Naive thymus-derived CD4-positive, alpha-beta T cell (primary cell): ENCODE data around the gene CCBE1. TPM values are rescaled to one million over a fixed set of nuclear protein-coding genes. Genes with fewer than 3 reads are reported as not detected.

ENCODE experiments used
- ATAC-seq: fragments of 150-1000 bp; cut with Tn5 transposase; 2 replicates; pipeline ENCODE4 v1.10.0; 2021; ENCODE audit warnings: mild to moderate bottlenecking, moderate library complexity
- CTCF ChIA-PET: fragments of 350-600 bp; sonication (Branson Sonifier 250); formaldehyde crosslinking; loops from one replicate; lab custom pipeline; 2021; ENCODE audit warnings: antibody characterized with exemption; lab: Charles Lee
- POLR2A ChIA-PET: fragments of 350-600 bp; sonication (Branson Sonifier 250); formaldehyde crosslinking; loops from one replicate; lab custom pipeline; 2021; ENCODE audit warnings: antibody characterized with exemption, inconsistent platforms; lab: Charles Lee
- DNase-seq, 9 donors: peaks; one replicate each; pipeline versions ENCODE4 v3.0.0 to v3.0.0-alpha.2; 2020 to 2022; ENCODE audit warnings: mixed read lengths in 1 of 9
- H3K27ac ChIP-seq: one replicate; pipeline ENCODE4 v1.7.0; 2013; ENCODE audit warnings: mild to moderate bottlenecking, low read depth, low read length, moderate library complexity
- H3K27me3 ChIP-seq, 2 donors: one replicate each; pipeline ENCODE4 v1.7.0; 2013; ENCODE audit warnings: low read length in 2 of 2, mild to moderate bottlenecking in 2 of 2, moderate library complexity in 2 of 2; ENCODE audit not compliant: control insufficient read depth in 2 of 2, insufficient read depth in 2 of 2
- H3K36me3 ChIP-seq, 3 experiments: 1 replicate in 2 of 3; 2 replicates in 1 of 3; pipeline ENCODE4 v1.7.0; 2013; ENCODE audit warnings: low read length in 3 of 3, mild to moderate bottlenecking in 3 of 3, moderate library complexity in 1 of 3; ENCODE audit not compliant: insufficient read depth in 3 of 3, control insufficient read depth in 2 of 3
- H3K4me1 ChIP-seq, 2 donors: one replicate each; pipeline ENCODE4 v1.7.0; 2013; ENCODE audit warnings: low read length in 2 of 2, mild to moderate bottlenecking in 2 of 2, moderate library complexity in 1 of 2; ENCODE audit not compliant: control insufficient read depth in 2 of 2, insufficient read depth in 2 of 2
- H3K4me3 ChIP-seq: 2 replicates; pipeline ENCODE4 v1.7.0; 2013; ENCODE audit warnings: mild to moderate bottlenecking, low read length
- H3K9me3 ChIP-seq, 3 experiments: 1 replicate in 2 of 3; 2 replicates in 1 of 3; pipeline ENCODE4 v1.7.0; 2013; ENCODE audit warnings: low read length in 3 of 3; ENCODE audit not compliant: control insufficient read depth in 2 of 3
- H3K27ac Mint-ChIP-seq, 9 donors: one replicate each; pipeline ENCODE4 v1.8.0; 2020 to 2022; ENCODE audit warnings: mixed read lengths in 9 of 9, mild to moderate bottlenecking in 8 of 9, moderate library complexity in 5 of 9, inconsistent platforms in 2 of 9
- H3K27me3 Mint-ChIP-seq, 5 donors: one replicate each; pipeline ENCODE4 v1.8.0; 2021 to 2022; ENCODE audit warnings: mixed read lengths in 5 of 5, mild to moderate bottlenecking in 1 of 5
- H3K36me3 Mint-ChIP-seq, 5 donors: one replicate each; pipeline ENCODE4 v1.8.0; 2020 to 2022; ENCODE audit warnings: mixed read lengths in 5 of 5, mild to moderate bottlenecking in 3 of 5, inconsistent platforms in 1 of 5
- H3K4me1 Mint-ChIP-seq, 7 donors: one replicate each; pipeline ENCODE4 v1.8.0; 2020 to 2022; ENCODE audit warnings: mixed read lengths in 7 of 7, mild to moderate bottlenecking in 3 of 7, inconsistent platforms in 1 of 7
- H3K4me3 Mint-ChIP-seq, 10 donors: one replicate each; pipeline ENCODE4 v1.8.0; 2020 to 2022; ENCODE audit warnings: mild to moderate bottlenecking in 10 of 10, mixed read lengths in 10 of 10, moderate library complexity in 6 of 10, inconsistent platforms in 2 of 10
- H3K9me3 Mint-ChIP-seq, 11 donors: one replicate each; pipeline ENCODE4 v1.8.0; 2020 to 2022; ENCODE audit warnings: mixed read lengths in 11 of 11, mild to moderate bottlenecking in 4 of 11, inconsistent platforms in 1 of 11, moderate library complexity in 1 of 11
- intact Hi-C, 2 donors: fragments of 100-400 bp; cut with micrococcal nuclease; formaldehyde crosslinking; loops; one replicate each; pipeline ENCODE4 v1.15.1; 2023
- polyA plus RNA-seq, 2 donors: library from polyadenylated mRNA; unstranded; fragments of 300-500 nt; fragmentation: Illumina TruSeq; gene quantifications; one replicate each; pipeline ENCODE4 v1.2.3, GENCODE V29; 2021
- total RNA-seq, 6 experiments: library from RNA in 5 of 6; stranded (reverse) in 5 of 6; gene quantifications; 1 replicate in 5 of 6; 2 replicates in 1 of 6; pipeline ENCODE4 v1.2.3 and lab custom pipeline; 2021 to 2026

CCBE1 gene
- total and polyA plus RNA-seq, 7 experiments from 2014 or later: not detected

- no peaks in the 10 kb centered on the region for H3K9me3 ChIP-seq
- ChIA-PET CTCF (no interaction called here), POLR2A (no interaction called here)
- no peaks in the 10 kb centered on the region for H3K27me3 ChIP-seq
- H3K36me3 ChIP-seq: no peaks in the 10 kb centered on the region
- Mint-ChIP-seq H3K4me3 (no peak overlapping the region), H3K9me3 (peaks cover 0 to 1% (median 0%) of the 10 kb centered on the region in 11 donors), H3K36me3 (no peaks in the 10 kb centered on the region), H3K27ac (no peak overlapping the region), H3K27me3 (peaks cover 28 to 51% (median 38%) of the 10 kb centered on the region in 5 donors), H3K4me1 (no peaks in the 10 kb centered on the region)
- DNase-seq (no peak), ATAC-seq (no peak)
- no peak overlapping the region for H3K27ac ChIP-seq
- no peak overlapping the region for H3K4me3 ChIP-seq
- intact Hi-C loops: loop anchor here in 1 of 2 donors (10.0 kb wide), 1 partner anchor 416 kb away; the partner anchor contains the start of gene RAX
- no peaks in the 10 kb centered on the region for H3K4me1 ChIP-seq
These were observed 6.8 kb downstream of the CCBE1 start for GRCh38 chr18:59690186-59690982.

- H3K4me3 ChIP-seq: no peak overlapping the region
- Mint-ChIP-seq H3K27me3 (peaks cover 23 to 44% (median 32%) of the 10 kb centered on the region in 5 donors), H3K36me3 (no peaks in the 10 kb centered on the region), H3K4me1 (no peaks in the 10 kb centered on the region), H3K27ac (no peak overlapping the region), H3K9me3 (no peaks in the 10 kb centered on the region), H3K4me3 (no peak overlapping the region)
- ChIA-PET POLR2A (no interaction called here), CTCF (no interaction called here)
- H3K36me3 ChIP-seq: no peaks in the 10 kb centered on the region
- H3K27me3 ChIP-seq: no peaks in the 10 kb centered on the region
- H3K9me3 ChIP-seq: no peaks in the 10 kb centered on the region
- H3K27ac ChIP-seq: no peak overlapping the region
- ATAC-seq: no peak
- intact Hi-C loops: loop anchor here in 1 of 2 donors (10.0 kb wide), 1 partner anchor 415 kb away; the partner anchor contains the start of gene RAX
- H3K4me1 ChIP-seq: no peaks in the 10 kb centered on the region
- DNase-seq: no peak
These were observed 7.5 kb downstream of the CCBE1 start for GRCh38 chr18:59689756-59690155.

GRCh38 chr18:59686260-59686659, 11.0 kb downstream of the CCBE1 start:
- no peaks in the 10 kb centered on the region for H3K36me3 ChIP-seq
- H3K36me3 Mint-ChIP-seq: no peaks in the 10 kb centered on the region
- no peaks in the 10 kb centered on the region for H3K4me1 Mint-ChIP-seq
- peaks cover 0 to 3% (median 0%) of the 10 kb centered on the region in 11 donors for H3K9me3 Mint-ChIP-seq
- no peaks in the 10 kb centered on the region for H3K9me3 ChIP-seq
- no peaks in the 10 kb centered on the region for H3K27me3 ChIP-seq
- CTCF ChIA-PET: no interaction called here
- H3K27ac Mint-ChIP-seq: no peak overlapping the region
- ATAC-seq (no peak), DNase-seq (no peak)
- H3K27me3 Mint-ChIP-seq: peaks cover 15 to 36% (median 21%) of the 10 kb centered on the region in 5 donors
- H3K4me3 Mint-ChIP-seq: no peak overlapping the region
- no peak overlapping the region for H3K4me3 ChIP-seq
- intact Hi-C loops: no loop called here
- POLR2A ChIA-PET: no interaction called here
- H3K4me1 ChIP-seq: no peaks in the 10 kb centered on the region
- H3K27ac ChIP-seq: no peak overlapping the region

DNA sequence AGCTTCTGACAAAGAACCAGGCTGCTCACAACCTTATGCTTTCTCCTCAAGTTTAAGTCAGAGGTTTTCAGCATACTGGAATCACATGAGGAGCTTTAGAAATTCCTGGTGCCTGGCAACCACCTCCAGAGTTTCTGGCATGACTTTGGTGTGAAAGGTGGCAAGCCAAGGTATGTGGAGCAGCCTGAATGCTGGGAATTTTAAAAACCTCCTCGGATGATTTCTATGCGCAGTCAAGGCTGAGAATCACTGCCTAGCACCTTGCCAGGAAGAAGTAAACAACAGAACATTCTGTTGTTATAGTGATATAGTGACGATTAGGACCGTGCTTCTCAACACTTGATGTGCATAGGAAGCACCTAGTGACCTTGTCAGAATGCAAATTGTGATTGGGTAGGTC, 11.7 kb downstream of the CCBE1 start:
- POLR2A ChIA-PET: no interaction called here
- no peak for ATAC-seq
- peaks cover 8 to 33% (median 18%) of the 10 kb centered on the region in 5 donors for H3K27me3 Mint-ChIP-seq

GRCh38 chr18:59684777-59685176, 12.4 kb downstream of the CCBE1 start:
- intact Hi-C loops: no loop called here
- Histone ChIP-seq H3K27me3 (no peaks in the 10 kb centered on the region), H3K4me3 (no peak overlapping the region), H3K27ac (no peak overlapping the region), H3K9me3 (no peaks in the 10 kb centered on the region), H3K36me3 (no peaks in the 10 kb centered on the region), H3K4me1 (no peaks in the 10 kb centered on the region)
- no peak for ATAC-seq
- H3K4me3 Mint-ChIP-seq: no peak overlapping the region
- peaks cover 7 to 31% (median 14%) of the 10 kb centered on the region in 5 donors for H3K27me3 Mint-ChIP-seq
- DNase-seq: no peak
- no peaks in the 10 kb centered on the region for H3K4me1 Mint-ChIP-seq
- POLR2A ChIA-PET: no interaction called here
- peaks cover 0 to 3% (median 0%) of the 10 kb centered on the region in 11 donors for H3K9me3 Mint-ChIP-seq
- H3K36me3 Mint-ChIP-seq: no peaks in the 10 kb centered on the region
- CTCF ChIA-PET: no interaction called here
- no peak overlapping the region for H3K27ac Mint-ChIP-seq

More for the DNA sequence above, 11.7 kb downstream of the CCBE1 start:
- Histone ChIP-seq H3K27me3 (no peaks in the 10 kb centered on the region), H3K9me3 (no peaks in the 10 kb centered on the region), H3K4me3 (no peak overlapping the region), H3K27ac (no peak overlapping the region), H3K4me1 (no peaks in the 10 kb centered on the region), H3K36me3 (no peaks in the 10 kb centered on the region)
- CTCF ChIA-PET: no interaction called here
- peaks cover 0 to 3% (median 0%) of the 10 kb centered on the region in 11 donors for H3K9me3 Mint-ChIP-seq
- H3K27ac Mint-ChIP-seq: no peak overlapping the region
- no peak overlapping the region for H3K4me3 Mint-ChIP-seq
- no peaks in the 10 kb centered on the region for H3K36me3 Mint-ChIP-seq
- intact Hi-C loops: no loop called here
- no peak for DNase-seq
- no peaks in the 10 kb centered on the region for H3K4me1 Mint-ChIP-seq

DNA sequence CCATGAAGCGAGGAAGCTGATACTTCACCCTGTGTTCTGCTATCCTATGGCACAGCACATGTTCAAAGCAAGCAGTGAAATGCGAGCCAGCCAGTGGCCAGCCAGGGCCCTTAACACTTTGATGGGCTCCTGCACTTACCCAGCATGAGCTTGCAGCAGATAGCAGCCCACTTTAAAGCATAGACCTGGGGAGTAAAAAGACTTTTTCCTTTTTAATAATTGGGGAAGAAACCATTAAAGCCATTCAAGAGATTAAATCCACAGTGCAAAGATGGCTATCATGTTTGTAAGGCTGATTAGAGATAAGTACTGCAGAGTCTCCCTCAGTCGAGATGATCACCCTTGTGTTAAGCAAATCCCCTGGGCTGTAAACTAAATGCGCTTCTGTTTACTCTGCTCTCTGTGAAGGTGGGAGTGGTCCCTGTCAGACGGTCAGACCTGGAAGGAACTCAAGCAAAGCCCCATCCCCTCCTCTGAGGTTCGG, 15.7 kb downstream of the CCBE1 start:
- peaks cover 0 to 27% (median 3%) of the 10 kb centered on the region in 5 donors for H3K27me3 Mint-ChIP-seq
- Histone ChIP-seq H3K36me3 (no peaks in the 10 kb centered on the region), H3K27ac (no peak overlapping the region), H3K9me3 (no peaks in the 10 kb centered on the region), H3K4me1 (no peaks in the 10 kb centered on the region), H3K4me3 (no peak overlapping the region), H3K27me3 (no peaks in the 10 kb centered on the region)
- peaks cover 0 to 3% (median 0%) of the 10 kb centered on the region in 11 donors for H3K9me3 Mint-ChIP-seq
- H3K4me1 Mint-ChIP-seq: no peaks in the 10 kb centered on the region
- DNase-seq (no peak), ATAC-seq (no peak)
- intact Hi-C loops: no loop called here
- ChIA-PET POLR2A (no interaction called here), CTCF (no interaction called here)
- H3K36me3 Mint-ChIP-seq: no peaks in the 10 kb centered on the region
- H3K27ac Mint-ChIP-seq: no peak overlapping the region
- no peak overlapping the region for H3K4me3 Mint-ChIP-seq
